Trophoblast cell (in vitro differentiated cells and primary cell): ENCODE results near the gene ZMYND8.

Source experiments
- DNase-seq, 2 donors: peaks; one replicate each; pipeline ENCODE4 v3.0.0-alpha.2; 2016
- H2AFZ ChIP-seq: 2 replicates; pipeline ENCODE4 v1.6.1; 2013; ENCODE audit warnings: low read length, moderate library complexity, mild to moderate bottlenecking; ENCODE audit not compliant: insufficient read depth, poor library complexity
- H2AK5ac ChIP-seq: 2 replicates; pipeline ENCODE4 v1.6.1; 2013; ENCODE audit warnings: mild to moderate bottlenecking, low read length
- H2BK120ac ChIP-seq: 2 replicates; pipeline ENCODE4 v1.6.1; 2013; ENCODE audit warnings: low read length, mild to moderate bottlenecking, moderate library complexity; ENCODE audit not compliant: insufficient read depth, poor library complexity
- H2BK12ac ChIP-seq: 2 replicates; pipeline ENCODE4 v1.6.1; 2013; ENCODE audit warnings: mild to moderate bottlenecking, low read length, moderate library complexity
- H2BK5ac ChIP-seq: 2 replicates; pipeline ENCODE4 v1.6.1; 2013; ENCODE audit warnings: low read length, low read depth, moderate library complexity, mild to moderate bottlenecking; ENCODE audit not compliant: poor library complexity
- H3K14ac ChIP-seq: 2 replicates; pipeline ENCODE4 v1.6.1; 2013; ENCODE audit warnings: mild to moderate bottlenecking, low read length
- H3K18ac ChIP-seq: 2 replicates; pipeline ENCODE4 v1.6.1; 2013; ENCODE audit warnings: mild to moderate bottlenecking, low read length
- H3K23ac ChIP-seq: 2 replicates; pipeline ENCODE4 v1.6.1; 2013; ENCODE audit warnings: low read length
- H3K27ac ChIP-seq: 2 replicates; pipeline ENCODE4 v1.5.1; 2013; ENCODE audit warnings: low read depth, mild to moderate bottlenecking, inconsistent platforms, low read length, moderate library complexity
- H3K27me3 ChIP-seq: 2 replicates; pipeline ENCODE4 v1.6.1; 2013; ENCODE audit warnings: inconsistent platforms, mild to moderate bottlenecking, low read length, moderate library complexity; ENCODE audit not compliant: insufficient read depth
- H3K36me3 ChIP-seq, 2 experiments: 1 replicate in 1 of 2; 2 replicates in 1 of 2; pipeline ENCODE4 v1.6.1; 2013; ENCODE audit warnings: low read length in 2 of 2, mild to moderate bottlenecking in 2 of 2, moderate library complexity in 1 of 2; ENCODE audit not compliant: insufficient read depth in 2 of 2, control insufficient read depth in 1 of 2
- H3K4ac ChIP-seq: 2 replicates; pipeline ENCODE4 v1.6.1; 2013; ENCODE audit warnings: low read depth, mild to moderate bottlenecking, low read length, moderate library complexity
- H3K4me1 ChIP-seq, 2 experiments: 1 replicate in 1 of 2; 2 replicates in 1 of 2; pipeline ENCODE4 v1.6.1; 2013; ENCODE audit warnings: low read length in 2 of 2, mild to moderate bottlenecking in 2 of 2, moderate library complexity in 1 of 2; ENCODE audit not compliant: insufficient read depth in 2 of 2, control insufficient read depth in 1 of 2
- H3K4me2 ChIP-seq: 2 replicates; pipeline ENCODE4 v1.6.1; 2013; ENCODE audit warnings: inconsistent platforms, mild to moderate bottlenecking, low read length, moderate library complexity
- H3K4me3 ChIP-seq: 2 replicates; pipeline ENCODE4 v1.5.1; 2013; ENCODE audit warnings: mild to moderate bottlenecking, low read depth, low read length, inconsistent platforms
- H3K79me1 ChIP-seq: one replicate; pipeline ENCODE4 v1.6.1; 2013; ENCODE audit warnings: low read length
- H3K79me2 ChIP-seq: 2 replicates; pipeline ENCODE4 v1.6.1; 2013; ENCODE audit warnings: low read length, mild to moderate bottlenecking; ENCODE audit not compliant: control insufficient read depth, insufficient read depth, poor library complexity
- H3K9ac ChIP-seq: 2 replicates; pipeline ENCODE4 v1.6.1; 2013; ENCODE audit warnings: mild to moderate bottlenecking, low read length
- H3K9me3 ChIP-seq: 2 replicates; pipeline ENCODE4 v1.6.1; 2013; ENCODE audit warnings: low read depth, mild to moderate bottlenecking, control low read depth, inconsistent platforms, low read length; ENCODE audit not compliant: insufficient read depth
- H4K12ac ChIP-seq: 2 replicates; pipeline ENCODE4 v1.6.1; 2013; ENCODE audit warnings: low read depth, mild to moderate bottlenecking, low read length, moderate library complexity
- H4K8ac ChIP-seq: 2 replicates; pipeline ENCODE4 v1.6.1; 2013; ENCODE audit warnings: low read depth, mild to moderate bottlenecking, low read length, moderate library complexity
- H4K91ac ChIP-seq: one replicate; pipeline ENCODE4 v1.6.1; 2013; ENCODE audit warnings: low read depth, mild to moderate bottlenecking, low read length, moderate library complexity
- WGBS: extraction: QIAGEN DNeasy Blood & Tissue Kit; methylation state at CpG from one replicate; pipeline ENCODE4 v1.1.7; 2013; ENCODE audit warnings: missing lambda C conversion rate; ENCODE audit not compliant: insufficient read length, insufficient coverage; ENCODE audit errors: extremely low coverage; 5-methylcytosine and 5-hydroxymethylcytosine counted together

ZMYND8 gene

DNA sequence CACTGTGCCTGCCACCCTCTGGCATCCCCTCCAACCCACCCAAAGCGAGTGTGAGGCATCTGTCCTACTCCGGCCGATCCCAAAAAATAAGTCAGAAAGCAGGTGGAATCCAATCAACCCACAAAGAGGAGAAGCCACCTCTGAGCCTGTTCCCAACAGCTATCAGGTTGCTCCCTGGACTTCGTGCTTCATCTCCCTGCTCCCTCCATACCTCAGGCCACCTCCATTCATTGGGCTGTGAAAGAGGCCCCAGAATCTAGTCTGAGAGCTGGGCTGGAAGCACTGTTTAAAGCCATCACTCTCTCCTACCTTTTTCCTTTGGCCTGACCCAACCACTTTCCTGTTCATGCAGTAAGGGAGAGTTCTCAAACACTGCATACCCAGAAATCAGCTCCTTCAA is 106.1 kb downstream of the ZMYND8 start:
- no peaks in the 10 kb centered on the region for H3K27me3 ChIP-seq
- H2BK120ac ChIP-seq: no peak overlapping the region
- no peak overlapping the region for H3K4me3 ChIP-seq
- no CpG with 5 or more reads among the region's 4 CpGs for WGBS
- H3K14ac ChIP-seq: no peak overlapping the region
- no peak overlapping the region for H3K27ac ChIP-seq
- H2BK12ac ChIP-seq: no peak overlapping the region
- H2AFZ ChIP-seq: no peak overlapping the region
- no peak for DNase-seq
- H3K18ac ChIP-seq: no peak overlapping the region
- no peaks in the 10 kb centered on the region for H3K4me1 ChIP-seq
- H3K23ac ChIP-seq: no peak overlapping the region
- peaks cover 38 to 63% of the 10 kb centered on the region in 2 experiments for H3K36me3 ChIP-seq
- no peak overlapping the region for H2BK5ac ChIP-seq
- peaks cover 2% of the 10 kb centered on the region for H3K9me3 ChIP-seq
- H4K91ac ChIP-seq: no peak overlapping the region
- H3K79me1 ChIP-seq: no peaks in the 10 kb centered on the region
- no peaks in the 10 kb centered on the region for H3K79me2 ChIP-seq
- H3K4ac ChIP-seq: no peak overlapping the region
- no peak overlapping the region for H2AK5ac ChIP-seq
- no peak overlapping the region for H3K9ac ChIP-seq
- no peak overlapping the region for H4K8ac ChIP-seq
- H3K4me2 ChIP-seq: no peak overlapping the region
- H4K12ac ChIP-seq: no peak overlapping the region

GRCh38 chr20:47249913-47250312 is 106.6 kb downstream of the ZMYND8 start:
- Histone ChIP-seq H4K8ac (no peak overlapping the region), H3K9ac (no peak overlapping the region), H3K27ac (no peak overlapping the region), H2AK5ac (no peak overlapping the region), H3K27me3 (no peaks in the 10 kb centered on the region), H3K4me1 (no peaks in the 10 kb centered on the region), H3K79me2 (no peaks in the 10 kb centered on the region), H2AFZ (no peak overlapping the region), H3K36me3 (peaks cover 38 to 67% of the 10 kb centered on the region in 2 experiments), H3K23ac (no peak overlapping the region), H3K18ac (no peak overlapping the region), H2BK12ac (no peak overlapping the region), H3K79me1 (no peaks in the 10 kb centered on the region), H3K4me3 (no peak overlapping the region), H2BK120ac (no peak overlapping the region), H4K91ac (no peak overlapping the region), H3K14ac (no peak overlapping the region), H2BK5ac (no peak overlapping the region), H3K4me2 (no peak overlapping the region), H3K4ac (no peak overlapping the region), H3K9me3 (peaks cover 2% of the 10 kb centered on the region), H4K12ac (no peak overlapping the region)
- DNase-seq: no peak
- WGBS: no CpG with 5 or more reads among the region's 4 CpGs

GRCh38 chr20:47248448-47248966 is 108.0 kb downstream of the ZMYND8 start:
- no peak overlapping the region for H3K4me2 ChIP-seq
- H2BK12ac ChIP-seq: no peak overlapping the region
- H3K4ac ChIP-seq: no peak overlapping the region
- no peak overlapping the region for H3K9ac ChIP-seq
- H3K14ac ChIP-seq: no peak overlapping the region
- H3K9me3 ChIP-seq: peaks cover 2% of the 10 kb centered on the region
- peaks cover 33 to 67% of the 10 kb centered on the region in 2 experiments for H3K36me3 ChIP-seq
- no peaks in the 10 kb centered on the region for H3K27me3 ChIP-seq
- DNase-seq: no peak
- H3K27ac ChIP-seq: no peak overlapping the region
- H3K79me2 ChIP-seq: no peaks in the 10 kb centered on the region
- no peak overlapping the region for H2AFZ ChIP-seq
- H3K79me1 ChIP-seq: no peaks in the 10 kb centered on the region
- WGBS: no CpG with 5 or more reads among the region's 6 CpGs
- H2AK5ac ChIP-seq: no peak overlapping the region
- H3K4me1 ChIP-seq: no peaks in the 10 kb centered on the region
- no peak overlapping the region for H3K23ac ChIP-seq
- H4K8ac ChIP-seq: no peak overlapping the region
- no peak overlapping the region for H2BK5ac ChIP-seq
- H3K4me3 ChIP-seq: no peak overlapping the region
- H3K18ac ChIP-seq: no peak overlapping the region
- H2BK120ac ChIP-seq: no peak overlapping the region
- no peak overlapping the region for H4K12ac ChIP-seq
- no peak overlapping the region for H4K91ac ChIP-seq

DNA sequence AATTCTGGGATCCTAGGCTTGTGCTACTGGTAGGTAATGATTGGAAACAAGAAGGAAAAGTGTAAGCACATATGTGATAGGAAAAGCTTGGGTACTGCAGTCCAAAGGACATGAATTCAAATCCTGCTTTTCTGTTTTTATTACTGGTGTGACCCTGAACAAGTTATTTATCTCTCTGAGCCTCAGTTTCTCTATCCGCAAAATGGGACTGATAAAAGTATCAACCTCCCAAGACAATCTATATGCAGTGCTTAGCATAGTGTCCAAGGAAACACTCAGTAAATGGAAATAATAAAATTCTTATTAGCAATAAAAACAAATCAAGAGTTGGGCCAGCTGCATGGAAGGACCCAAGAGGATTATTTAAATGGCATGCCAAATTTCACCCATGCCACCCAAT is 108.5 kb downstream of the ZMYND8 start:
- Histone ChIP-seq H3K4me1 (no peaks in the 10 kb centered on the region), H4K12ac (no peak overlapping the region), H4K8ac (no peak overlapping the region), H2AFZ (no peak overlapping the region), H4K91ac (no peak overlapping the region), H3K4me2 (no peak overlapping the region), H2AK5ac (no peak overlapping the region), H3K79me2 (no peaks in the 10 kb centered on the region), H2BK12ac (no peak overlapping the region), H3K27ac (no peak overlapping the region), H3K18ac (no peak overlapping the region), H3K27me3 (no peaks in the 10 kb centered on the region), H3K9me3 (peaks cover 2% of the 10 kb centered on the region), H3K9ac (no peak overlapping the region), H2BK5ac (no peak overlapping the region), H3K4ac (no peak overlapping the region), H3K36me3 (peaks cover 31 to 65% of the 10 kb centered on the region in 2 experiments), H2BK120ac (no peak overlapping the region), H3K4me3 (no peak overlapping the region), H3K79me1 (no peaks in the 10 kb centered on the region), H3K23ac (no peak overlapping the region), H3K14ac (no peak overlapping the region)
- WGBS: no CpG with 5 or more reads among the region's 1 CpG
- DNase-seq: no peak
